PC-3 (cell line): ENCODE data around the gene FTO.

Experiments used
- EZH2 ChIP-seq: fragments of 300-600 bp; sonication (generic); IDR thresholded peaks from one replicate; pipeline ENCODE4 v1.6.1; 2017; ENCODE audit warnings: antibody characterized with exemption, mild to moderate bottlenecking, low read length; ENCODE audit not compliant: unreplicated experiment
- EZH2phosphoT487 ChIP-seq: fragments of 300-600 bp; sonication (generic); IDR thresholded peaks from 2 replicates; pipeline ENCODE4 v1.6.1; 2018; ENCODE audit warnings: mild to moderate bottlenecking, antibody characterized with exemption, low read length, borderline replicate concordance
- TF ChIP-seq, protein P1 (sequence below): fragments of 300-600 bp; sonication (generic); conservative IDR thresholded peaks from 2 replicates; pipeline ENCODE4 v1.5.1; 2017; ENCODE audit warnings: antibody characterized with exemption, low read depth, mild to moderate bottlenecking, low read length

DNA sequence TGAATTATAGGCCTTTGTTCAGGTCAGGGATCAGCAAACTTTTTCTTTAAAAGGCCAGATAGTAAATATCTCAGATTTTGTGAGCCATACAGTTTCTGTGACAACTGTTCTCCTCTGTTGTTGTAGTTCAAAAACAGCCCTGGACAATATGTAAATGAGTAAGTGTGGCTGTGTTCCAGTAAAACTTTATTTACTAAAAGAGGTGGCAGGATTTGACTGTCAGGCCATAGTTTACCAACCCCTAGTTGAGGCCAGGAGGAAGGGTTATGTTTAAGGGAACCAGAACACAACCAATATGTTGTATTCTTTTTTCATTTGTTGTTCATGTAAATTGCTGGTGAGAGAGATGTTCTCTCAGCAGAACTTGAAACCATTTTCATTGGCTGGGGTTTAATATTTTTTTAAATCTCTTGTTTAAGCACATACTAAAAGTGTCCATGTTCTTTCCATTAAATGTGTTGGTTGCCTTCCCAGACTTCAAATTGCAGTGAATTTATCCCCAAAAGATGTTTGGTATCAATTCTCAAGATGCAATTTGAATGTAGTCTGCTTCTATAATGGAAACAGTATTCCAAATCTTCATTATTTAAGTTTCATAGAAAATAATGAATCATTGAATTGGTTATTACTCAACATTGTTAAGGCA, 260.3 kb downstream of the FTO start:
- TF ChIP-seq, protein P1, sequence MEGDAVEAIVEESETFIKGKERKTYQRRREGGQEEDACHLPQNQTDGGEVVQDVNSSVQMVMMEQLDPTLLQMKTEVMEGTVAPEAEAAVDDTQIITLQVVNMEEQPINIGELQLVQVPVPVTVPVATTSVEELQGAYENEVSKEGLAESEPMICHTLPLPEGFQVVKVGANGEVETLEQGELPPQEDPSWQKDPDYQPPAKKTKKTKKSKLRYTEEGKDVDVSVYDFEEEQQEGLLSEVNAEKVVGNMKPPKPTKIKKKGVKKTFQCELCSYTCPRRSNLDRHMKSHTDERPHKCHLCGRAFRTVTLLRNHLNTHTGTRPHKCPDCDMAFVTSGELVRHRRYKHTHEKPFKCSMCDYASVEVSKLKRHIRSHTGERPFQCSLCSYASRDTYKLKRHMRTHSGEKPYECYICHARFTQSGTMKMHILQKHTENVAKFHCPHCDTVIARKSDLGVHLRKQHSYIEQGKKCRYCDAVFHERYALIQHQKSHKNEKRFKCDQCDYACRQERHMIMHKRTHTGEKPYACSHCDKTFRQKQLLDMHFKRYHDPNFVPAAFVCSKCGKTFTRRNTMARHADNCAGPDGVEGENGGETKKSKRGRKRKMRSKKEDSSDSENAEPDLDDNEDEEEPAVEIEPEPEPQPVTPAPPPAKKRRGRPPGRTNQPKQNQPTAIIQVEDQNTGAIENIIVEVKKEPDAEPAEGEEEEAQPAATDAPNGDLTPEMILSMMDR = no peak
- TF ChIP-seq EZH2phosphoT487 (no peak), EZH2 (no peak)
